Stimulated activated CD8-positive, alpha-beta memory T cell treated with anti-CD3 and anti-CD28 coated beads, Interleukin-12 subunit alpha, Interleukin-12 subunit beta, amount 100 ng/mL, for 24 hours (primary cell): Measurements from ENCODE around the gene MAX.
"Not testable (repeated sequence)": the region's sequence is repeated elsewhere in the genome, so short reads cannot be mapped to it uniquely, and the experiment has no call there.

Experiments used
- DNase-seq: peaks from one replicate; pipeline ENCODE4 v3.0.0-alpha.2; 2020; ENCODE audit errors: extremely low read depth

The MAX gene

DNA sequence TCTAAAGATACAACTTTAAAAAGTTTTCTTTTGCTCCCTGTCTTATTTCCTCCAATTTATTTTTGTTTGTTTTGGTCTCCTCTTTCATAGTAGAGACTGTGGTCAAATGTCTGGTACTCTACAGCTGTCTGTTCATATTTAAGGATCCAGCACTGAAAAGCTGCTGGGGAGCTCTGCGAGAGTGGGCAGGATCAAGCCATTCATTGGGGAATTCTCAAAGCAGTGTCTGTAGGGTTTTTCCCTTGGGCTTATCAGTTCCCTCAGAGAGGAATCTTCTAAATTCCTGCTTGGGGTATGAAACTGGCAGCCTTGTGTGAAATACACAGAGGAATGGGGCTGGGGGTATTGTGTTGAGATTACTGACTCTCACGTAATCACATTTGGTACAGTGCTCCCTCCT is 63.4 kb downstream of the MAX start:
- DNase-seq = no peak

DNA sequence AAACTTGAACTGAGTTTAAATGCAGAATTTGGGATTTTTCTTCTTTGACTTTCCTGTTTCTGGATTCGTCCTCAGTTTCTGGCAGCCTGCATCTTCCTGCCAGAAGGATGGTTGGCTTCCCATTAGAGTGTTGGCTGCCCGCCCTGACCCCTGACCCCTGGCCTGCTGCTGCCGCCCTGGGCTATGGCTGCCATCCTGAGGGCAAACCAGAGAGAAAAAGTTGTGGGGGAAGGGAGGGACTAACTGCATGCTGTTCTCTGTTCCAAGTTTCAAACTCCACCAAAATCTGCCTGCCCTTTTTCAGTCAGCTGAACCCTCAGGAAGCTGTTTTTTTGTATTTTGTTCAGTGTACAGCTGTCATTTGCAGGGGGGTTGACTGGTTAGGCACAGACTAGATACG is 67.3 kb downstream of the MAX start:
- DNase-seq = no peak

DNA sequence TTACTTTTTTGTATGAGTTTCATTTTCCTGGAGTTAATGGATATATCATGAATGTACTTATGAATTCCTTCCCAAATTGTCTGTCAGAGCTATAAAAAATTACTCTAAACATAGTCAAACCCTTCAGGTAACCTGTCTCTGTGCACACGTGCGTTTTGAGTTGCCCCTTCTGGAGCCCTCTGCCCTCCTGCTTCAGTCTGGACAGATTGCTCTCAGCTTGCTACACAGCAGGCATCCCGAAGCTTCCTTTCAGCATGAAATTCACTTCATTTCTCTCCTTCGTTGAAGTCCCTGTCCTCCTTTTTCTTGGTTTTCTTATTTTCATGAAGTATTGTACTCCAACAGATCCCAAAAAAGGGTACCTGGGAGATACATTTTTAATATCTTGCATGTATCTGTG is 68.3 kb downstream of the MAX start:
- no peak for DNase-seq

DNA sequence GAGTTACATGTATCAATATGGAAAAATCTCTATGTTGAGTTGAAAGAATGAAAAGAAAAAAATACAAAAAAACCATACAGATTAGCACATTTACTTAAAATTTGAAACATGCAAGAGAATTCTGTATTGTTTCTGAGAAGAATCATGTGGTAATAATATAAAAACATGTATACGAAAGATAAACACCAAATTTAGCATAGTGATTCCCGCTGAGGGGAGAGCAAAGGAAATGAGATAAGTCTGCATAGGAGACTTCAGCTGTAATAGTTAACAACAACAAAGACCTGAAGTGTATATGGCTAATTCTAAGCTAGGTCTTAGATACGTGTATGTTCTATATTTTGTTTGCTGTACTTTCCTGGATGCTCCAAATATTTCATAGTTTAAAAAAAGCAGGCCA is 69.1 kb downstream of the MAX start:
- no peak for DNase-seq

DNA sequence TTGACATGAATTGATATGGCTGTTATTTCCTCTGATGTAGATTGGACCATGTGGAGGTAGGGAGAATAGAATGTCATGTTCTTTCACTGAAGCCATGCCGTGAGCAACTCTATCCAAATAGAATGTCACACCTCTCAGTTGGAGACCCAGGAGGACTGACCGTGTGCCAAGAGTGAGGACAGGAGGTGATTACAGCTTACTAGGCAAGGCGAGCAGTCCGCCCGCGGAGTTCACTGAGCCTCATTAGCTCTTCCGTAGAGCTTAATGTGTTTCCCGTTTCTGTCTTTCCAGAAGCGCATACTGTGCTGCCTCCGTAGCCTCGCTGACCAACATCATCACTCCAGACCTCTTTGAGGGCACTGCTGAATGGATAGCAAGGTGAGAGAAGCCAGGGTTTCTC is 70.0 kb downstream of the MAX start:
- no peak for DNase-seq

DNA sequence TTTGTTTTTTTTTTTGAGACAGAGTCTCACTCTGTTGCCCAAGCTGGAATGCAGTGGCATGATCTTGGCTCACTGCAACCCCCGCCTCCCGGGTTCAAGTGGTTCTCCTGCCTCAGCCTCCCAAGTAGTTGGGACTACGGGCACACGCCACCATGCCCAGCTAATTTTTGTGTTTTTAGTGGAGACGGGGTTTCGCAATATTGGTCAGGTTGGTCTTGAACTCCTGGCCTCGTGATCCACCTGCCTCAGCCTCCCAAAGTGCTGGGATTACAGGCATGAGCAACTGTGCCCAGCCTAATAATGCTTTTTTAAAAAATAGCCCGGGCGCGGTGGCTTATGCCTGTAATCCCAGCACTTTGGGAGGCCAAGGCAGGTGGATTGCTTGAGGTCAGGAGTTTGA is 71.0 kb downstream of the MAX start:
- DNase-seq = not testable (repeated sequence)

DNA sequence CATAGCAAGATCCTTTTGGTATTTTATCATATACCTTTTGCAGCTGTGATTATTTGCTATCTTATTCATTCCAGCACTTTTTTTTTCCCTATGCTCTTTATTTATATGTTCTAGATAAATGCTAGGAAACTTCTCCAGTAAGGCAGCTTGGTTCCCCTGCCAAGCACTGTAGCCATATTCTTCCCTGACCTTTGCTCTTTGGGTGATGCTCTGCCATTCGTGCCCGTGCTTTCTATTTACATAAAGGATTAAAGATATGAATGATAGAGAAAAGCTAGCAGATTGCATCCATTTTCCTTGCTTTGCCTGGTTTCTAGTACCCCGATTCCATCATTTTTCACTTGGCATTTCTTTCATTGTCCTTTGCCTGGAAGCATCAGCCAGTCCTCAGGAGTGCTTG is 73.4 kb downstream of the MAX start:
- no peak for DNase-seq

DNA sequence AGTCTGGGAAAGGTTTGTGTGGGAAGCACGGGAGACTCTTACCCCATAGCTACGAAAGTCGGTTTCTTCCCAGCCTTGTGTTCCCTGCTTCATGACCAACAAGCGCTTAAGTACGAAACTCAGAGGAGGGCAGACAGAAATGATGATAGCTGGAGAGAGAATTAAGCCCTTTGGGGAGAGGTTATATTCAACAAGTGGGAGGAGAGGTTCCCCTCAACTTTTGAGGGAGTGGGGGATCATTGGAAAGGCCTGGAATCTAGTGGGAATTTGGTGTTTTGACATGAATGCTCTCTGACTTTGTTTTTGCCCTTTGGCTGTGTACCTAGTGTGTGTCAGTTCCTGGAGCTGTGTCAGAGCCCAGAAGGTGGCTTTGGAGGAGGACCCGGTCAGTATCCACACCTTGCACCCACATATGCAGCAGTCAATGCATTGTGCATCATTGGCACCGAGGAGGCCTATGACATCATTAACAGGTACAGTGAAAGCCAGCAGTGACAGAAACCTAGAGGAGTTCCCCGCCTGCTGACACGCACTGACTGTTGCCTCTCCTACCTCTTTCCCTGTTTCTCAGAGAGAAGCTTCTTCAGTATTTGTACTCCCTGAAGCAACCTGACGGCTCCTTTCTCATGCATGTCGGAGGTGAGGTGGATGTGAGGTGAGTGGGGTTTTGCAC is 75.1 kb downstream of the MAX start:
- no peak for DNase-seq

DNA sequence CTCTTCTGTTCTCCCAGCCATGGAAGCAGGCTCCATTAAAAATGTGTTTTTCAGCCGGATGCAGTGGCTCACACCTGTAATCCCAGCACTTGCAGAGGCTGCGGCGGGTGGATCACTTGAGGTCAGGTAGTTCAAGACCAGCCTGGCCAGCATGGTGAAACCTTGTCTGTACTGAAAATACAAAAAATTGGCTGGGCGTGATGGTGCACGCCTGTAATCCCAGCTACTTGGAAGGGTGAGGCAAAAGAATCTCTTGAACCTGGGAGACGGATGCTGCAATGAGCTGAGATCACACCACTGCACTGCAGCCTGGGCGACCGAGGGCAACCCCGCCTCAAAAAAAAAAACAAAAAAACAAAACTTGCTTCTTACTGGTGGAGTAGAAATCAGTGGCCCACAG is 75.8 kb downstream of the MAX start:
- no peak for DNase-seq

DNA sequence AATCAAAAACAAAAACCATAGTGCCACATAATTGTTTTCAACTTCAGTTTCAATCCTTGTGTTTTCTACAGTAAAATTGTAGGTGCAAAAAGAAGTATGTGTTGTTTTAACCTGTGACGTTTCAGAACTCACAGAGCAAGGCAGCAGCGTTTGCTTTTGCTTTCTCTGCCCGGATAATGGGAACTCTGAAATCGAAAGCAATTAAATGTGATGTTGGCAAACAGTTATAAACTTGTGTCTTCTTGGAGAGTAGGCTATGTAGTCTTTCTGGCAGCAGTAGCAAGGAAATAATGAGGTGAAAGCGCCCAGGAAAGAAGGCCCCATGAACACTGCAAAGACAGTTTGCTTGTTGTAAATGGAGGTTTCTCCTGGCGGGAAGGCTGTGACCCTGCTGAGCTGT is 76.5 kb downstream of the MAX start:
- no peak for DNase-seq
